Right lobe of liver (tissue), 6 donors: ENCODE results near the gene HOOK2. TPM values are rescaled to one million over a fixed set of nuclear protein-coding genes. Genes with fewer than 3 reads are reported as not detected.
"Not testable (repeated sequence)": the region's sequence is repeated elsewhere in the genome, so short reads cannot be mapped to it uniquely, and the experiment has no call there.

ENCODE experiments used
- ATAC-seq, 4 donors: fragments of 200-7000 bp; cut with Tn5 transposase; one replicate each; pipeline ENCODE4 v1.9.1; 2020; ENCODE audit warnings: mild to moderate bottlenecking in 4 of 4, moderate library complexity in 4 of 4
- DNase-seq, 3 donors: peaks; one replicate each; pipeline ENCODE4 v3.0.0-alpha.2; 2020
- H3K27ac ChIP-seq, 3 donors: fragments of 200-600 bp; one replicate each; pipeline ENCODE4 v1.8.0; 2022
- H3K27me3 ChIP-seq, 2 donors: fragments of 200-600 bp; one replicate each; pipeline ENCODE4 v1.8.0; 2022
- H3K36me3 ChIP-seq, 4 donors: fragments of 200-600 bp; sonication (generic) in 1 of 4; one replicate each; pipeline versions ENCODE4 v1.5.1 to v1.8.0; 2017 to 2022; ENCODE audit warnings: control low read depth in 1 of 4
- H3K4me1 ChIP-seq, 4 donors: fragments of 200-600 bp; sonication (generic) in 1 of 4; one replicate each; pipeline versions ENCODE4 v1.5.1 to v1.8.0; 2017 to 2022; ENCODE audit warnings: control low read depth in 1 of 4
- H3K4me3 ChIP-seq, 3 donors: fragments of 200-600 bp; one replicate each; pipeline ENCODE4 v1.8.0; 2022
- H3K9me3 ChIP-seq, 4 donors: fragments of 200-600 bp; sonication (generic) in 1 of 4; one replicate each; pipeline versions ENCODE4 v1.5.1 to v1.8.0; 2017 to 2022; ENCODE audit warnings: control low read depth in 1 of 4
- POLR2A ChIP-seq: fragments of 450-650 bp; IDR thresholded peaks from one replicate; pipeline ENCODE4 v1.6.1; 2017; ENCODE audit warnings: antibody characterized with exemption, mild to moderate bottlenecking
- WGBS: methylation state at CpG from one replicate; pipeline ENCODE4 v1.1.6; 2018; ENCODE audit warnings: low coverage, low lambda C conversion rate; ENCODE audit not compliant: insufficient coverage; ENCODE audit errors: missing lambda C conversion rate; 5-methylcytosine and 5-hydroxymethylcytosine counted together
- intact Hi-C, 2 donors: fragments of 100-400 bp; cut with DNase I; formaldehyde crosslinking; loops; one replicate each; pipeline versions ENCODE4 v1.11.2 to v1.14.1; 2022
- total RNA-seq, 6 experiments: library from RNA; depleted of rRNA in 2 of 6; stranded (reverse); fragments of >200 nt in 2 of 6; fragmentation: NEBNext Ultra II Directional in 3 of 6; extraction: Animal tissue kit (Norgen Biotek cat#: 25700) in 3 of 6; gene quantifications; one replicate each; pipeline versions ENCODE4 v1.1.0 to v1.2.4, GENCODE V29; 2016 to 2023
- TF ChIP-seq, protein P1 (sequence below), 4 donors: fragments of 200-600 bp in 3 of 4; fragments of 450-650 bp in 1 of 4; IDR thresholded peaks; one replicate each; pipeline versions ENCODE4 v1.5.1 to v1.8.0; 2016 to 2022; ENCODE audit warnings: antibody characterized with exemption in 4 of 4, mild to moderate bottlenecking in 2 of 4
- donor health status: DM: no; HTN: yes; CAD: no.
- donor health status: DM: no; HTN: no; CAD: no.
- donor health status: DM: no; HTN: no; CAD: no.
- donor health status: DM: no; HTN: yes; CAD: no.
- donor health status: DM: no; HTN: yes; CAD: no.

The HOOK2 gene
- total RNA-seq, 6 experiments from 2014 or later = 16.6 to 34.5 (median 17.6) TPM

DNA sequence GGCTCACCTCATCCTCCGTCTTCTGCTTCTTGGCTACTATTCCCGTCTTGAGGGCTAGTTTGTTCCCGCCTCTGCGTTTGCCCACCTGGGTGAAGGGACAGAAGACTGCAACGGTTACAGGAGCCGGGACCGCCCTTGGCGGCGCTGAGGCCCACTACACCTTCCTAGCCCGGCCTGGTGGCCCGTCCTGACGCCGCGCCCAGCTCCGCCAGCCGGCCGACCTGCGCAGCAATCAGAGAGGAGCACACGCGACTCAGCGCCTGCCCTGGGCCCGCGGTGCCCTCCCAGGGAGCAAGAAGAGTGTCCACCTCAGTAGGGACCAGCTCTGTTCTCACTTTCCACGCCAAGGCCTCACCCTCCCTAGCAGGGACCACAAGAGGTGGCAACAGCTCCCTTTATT, 44.0 kb downstream of the HOOK2 start:
- H3K9me3 ChIP-seq = no peaks in the 10 kb centered on the region
- H3K27me3 ChIP-seq = no peaks in the 10 kb centered on the region
- no peak overlapping the region for H3K4me3 ChIP-seq
- DNase-seq = no peak
- intact Hi-C loops = no loop called here
- no peak overlapping the region for H3K27ac ChIP-seq
- WGBS = 100% methylated on average over 1 of the region's 24 CpGs
- H3K36me3 ChIP-seq = peaks cover 0 to 27% (median 17%) of the 10 kb centered on the region in 4 donors
- H3K4me1 ChIP-seq = peaks cover 0 to 37% (median 15%) of the 10 kb centered on the region in 4 donors
- no peak for ATAC-seq
- no peak for TF ChIP-seq POLR2A
- TF ChIP-seq, protein P1, sequence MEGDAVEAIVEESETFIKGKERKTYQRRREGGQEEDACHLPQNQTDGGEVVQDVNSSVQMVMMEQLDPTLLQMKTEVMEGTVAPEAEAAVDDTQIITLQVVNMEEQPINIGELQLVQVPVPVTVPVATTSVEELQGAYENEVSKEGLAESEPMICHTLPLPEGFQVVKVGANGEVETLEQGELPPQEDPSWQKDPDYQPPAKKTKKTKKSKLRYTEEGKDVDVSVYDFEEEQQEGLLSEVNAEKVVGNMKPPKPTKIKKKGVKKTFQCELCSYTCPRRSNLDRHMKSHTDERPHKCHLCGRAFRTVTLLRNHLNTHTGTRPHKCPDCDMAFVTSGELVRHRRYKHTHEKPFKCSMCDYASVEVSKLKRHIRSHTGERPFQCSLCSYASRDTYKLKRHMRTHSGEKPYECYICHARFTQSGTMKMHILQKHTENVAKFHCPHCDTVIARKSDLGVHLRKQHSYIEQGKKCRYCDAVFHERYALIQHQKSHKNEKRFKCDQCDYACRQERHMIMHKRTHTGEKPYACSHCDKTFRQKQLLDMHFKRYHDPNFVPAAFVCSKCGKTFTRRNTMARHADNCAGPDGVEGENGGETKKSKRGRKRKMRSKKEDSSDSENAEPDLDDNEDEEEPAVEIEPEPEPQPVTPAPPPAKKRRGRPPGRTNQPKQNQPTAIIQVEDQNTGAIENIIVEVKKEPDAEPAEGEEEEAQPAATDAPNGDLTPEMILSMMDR (IDR thresholded peaks at IDR 0.05) = no peak

DNA sequence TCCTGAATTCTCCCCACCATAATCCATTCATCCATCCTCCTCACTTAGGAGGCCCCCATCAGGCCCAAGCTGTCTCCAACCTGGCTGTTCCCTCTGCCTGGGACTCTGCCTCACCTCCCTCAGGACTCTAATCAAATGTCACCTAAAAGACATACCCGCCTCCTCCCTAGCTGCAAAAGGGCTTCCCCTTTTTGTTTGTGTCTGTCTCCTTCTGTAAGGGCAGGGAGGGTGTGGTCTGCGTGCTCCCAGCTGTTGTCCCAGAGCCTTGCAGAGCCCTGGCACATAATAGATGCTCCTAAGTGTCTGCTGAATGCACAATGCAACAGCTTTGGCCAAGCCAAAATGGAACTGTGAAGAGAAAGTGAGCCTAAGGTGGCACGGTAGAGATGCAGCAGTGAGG, 45.3 kb downstream of the HOOK2 start:
- no peak for ATAC-seq
- H3K4me1 ChIP-seq = peaks cover 0 to 34% (median 15%) of the 10 kb centered on the region in 4 donors
- 66% methylated on average over 2 of the region's 3 CpGs for WGBS

DNA sequence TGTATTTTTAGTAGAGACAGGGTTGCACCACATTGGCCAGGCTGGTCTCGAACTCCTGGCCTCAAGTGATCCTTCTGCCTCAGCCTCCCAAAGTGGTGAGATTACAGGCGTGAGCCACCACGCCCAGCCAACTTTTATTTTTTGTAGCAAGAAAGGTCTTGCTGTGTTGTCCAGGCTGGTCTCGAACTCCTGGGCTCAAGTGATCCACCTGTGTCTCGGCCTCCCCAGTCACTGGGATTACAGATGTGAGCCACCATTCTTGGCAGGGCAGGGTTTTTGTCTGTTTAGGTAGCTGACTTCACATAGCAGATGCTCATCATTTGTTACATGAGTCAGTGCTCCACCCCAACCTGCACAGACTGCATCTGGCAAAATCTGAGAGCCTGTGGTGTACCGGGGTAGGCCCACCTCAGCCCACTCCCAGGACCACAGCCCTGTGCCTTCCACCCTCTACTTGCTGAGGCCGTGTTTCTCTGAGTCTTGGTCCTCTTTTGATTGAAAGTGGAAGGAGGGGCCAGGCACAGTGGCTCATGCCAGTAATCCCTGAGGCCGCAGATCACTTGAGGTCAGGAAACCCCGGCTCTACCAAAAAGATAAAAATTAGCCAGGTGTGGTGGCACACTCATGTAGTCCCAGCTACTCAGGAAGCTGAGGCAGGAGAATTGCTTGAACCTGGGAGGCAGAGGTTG, 47.5 kb downstream of the HOOK2 start:
- ATAC-seq (no peak), DNase-seq (no peak)
- intact Hi-C loops = loop anchor here in 1 of 2 donors (10.0 kb wide), 1 partner anchor 47 kb away; the partner anchor contains the start of gene HOOK2
- no peaks in the 10 kb centered on the region for H3K27me3 ChIP-seq
- H3K4me1 ChIP-seq = peaks cover 0 to 32% (median 16%) of the 10 kb centered on the region in 4 donors
- H3K36me3 ChIP-seq = peaks cover 0 to 27% (median 17%) of the 10 kb centered on the region in 4 donors
- H3K9me3 ChIP-seq = no peaks in the 10 kb centered on the region
- 100% methylated on average over 4 of the region's 9 CpGs for WGBS
- TF ChIP-seq, protein P1 (IDR thresholded peaks at IDR 0.05) = no peak
- TF ChIP-seq POLR2A = no peak
- no peak overlapping the region for H3K4me3 ChIP-seq
- H3K27ac ChIP-seq = no peak overlapping the region

More for the DNA sequence above, 45.3 kb downstream of the HOOK2 start:
- intact Hi-C loops = no loop called here
- no peak for DNase-seq
- peaks cover 0 to 27% (median 17%) of the 10 kb centered on the region in 4 donors for H3K36me3 ChIP-seq
- TF ChIP-seq, protein P1 (IDR thresholded peaks at IDR 0.05) = no peak
- no peak for TF ChIP-seq POLR2A
- H3K9me3 ChIP-seq = no peaks in the 10 kb centered on the region
- no peak overlapping the region for H3K4me3 ChIP-seq
- H3K27ac ChIP-seq = no peak overlapping the region
- no peaks in the 10 kb centered on the region for H3K27me3 ChIP-seq

DNA sequence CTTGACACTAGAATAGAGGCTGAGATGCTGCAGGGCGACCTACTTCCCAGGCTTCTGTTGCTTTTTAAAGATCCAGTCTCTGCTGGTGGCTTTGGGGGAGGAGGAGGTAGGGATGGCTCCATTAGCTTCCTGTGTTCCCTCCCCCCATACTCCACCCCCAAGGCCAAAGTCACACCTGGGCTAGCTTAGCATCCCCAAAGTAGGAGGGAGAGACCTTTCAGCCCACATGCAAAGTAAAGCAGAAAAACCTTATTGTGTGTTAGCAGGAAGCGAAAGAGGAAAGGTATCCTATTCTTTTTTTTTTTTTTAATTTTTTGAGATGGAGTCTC, 48.4 kb downstream of the HOOK2 start:
- H3K4me1 ChIP-seq = peaks cover 0 to 25% (median 11%) of the 10 kb centered on the region in 4 donors
- ATAC-seq (no peak), DNase-seq (no peak)
- H3K4me3 ChIP-seq = no peak overlapping the region
- no peaks in the 10 kb centered on the region for H3K27me3 ChIP-seq
- intact Hi-C loops = loop anchor here in 1 of 2 donors (10.0 kb wide), 1 partner anchor 48 kb away; the partner anchor contains the start of gene HOOK2
- H3K36me3 ChIP-seq = peaks cover 0 to 27% (median 17%) of the 10 kb centered on the region in 4 donors
- no peak overlapping the region for H3K27ac ChIP-seq
- H3K9me3 ChIP-seq = no peaks in the 10 kb centered on the region
- 100% methylated on average over 1 of the region's 2 CpGs for WGBS
- TF ChIP-seq, protein P1 (IDR thresholded peaks at IDR 0.05) = no peak
- no peak for TF ChIP-seq POLR2A

DNA sequence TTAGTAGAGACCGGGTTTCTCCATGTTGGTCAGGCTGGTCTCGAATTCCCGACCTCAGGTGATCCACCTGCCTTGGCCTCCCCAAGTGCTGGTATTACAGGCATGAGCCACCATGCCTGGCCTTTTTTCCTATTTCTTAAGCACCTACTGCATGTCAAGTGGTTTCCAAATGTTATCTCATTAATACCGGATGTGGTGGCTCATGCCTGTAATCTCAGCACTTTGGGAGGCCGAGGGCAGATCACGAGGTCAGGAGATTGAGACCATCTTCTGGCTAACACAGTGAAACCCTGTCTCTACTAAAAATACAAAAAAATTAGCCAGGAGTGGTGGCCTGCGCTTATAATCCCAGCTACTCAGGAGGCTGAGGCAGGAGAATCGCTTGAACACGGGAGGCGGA, 49.7 kb downstream of the HOOK2 start:
- 71% methylated on average over 10 of the region's 10 CpGs for WGBS
- H3K4me3 ChIP-seq, H3K9me3 ChIP-seq, H3K27ac ChIP-seq, H3K27me3 ChIP-seq, ATAC-seq, DNase-seq: not testable (repeated sequence)
- peaks cover 0 to 17% (median 4%) of the 10 kb centered on the region in 4 donors for H3K4me1 ChIP-seq
- H3K36me3 ChIP-seq = peaks cover 0 to 16% (median 11%) of the 10 kb centered on the region in 4 donors
- intact Hi-C loops = loop anchor here in 1 of 2 donors (10.0 kb wide), 1 partner anchor 49 kb away; the partner anchor contains the start of gene HOOK2
